Stomach (tissue), 4 donors: ENCODE data around the gene HTRA3.

Experiments used
- CTCF ChIP-seq, 7 experiments: fragments of 450-650 bp in 4 of 7; fragments of 200-600 bp in 3 of 7; sonication (generic) in 3 of 7; IDR thresholded peaks; one replicate each; pipeline ENCODE4 v1.5.1; 2016 to 2019; ENCODE audit warnings: antibody characterized with exemption in 7 of 7, control low read depth in 2 of 7, mild to moderate bottlenecking in 1 of 7
- EP300 ChIP-seq: sonication (generic); formaldehyde crosslinking; IDR thresholded peaks from one replicate; pipeline ENCODE4 v1.6.1; 2017; ENCODE audit warnings: antibody characterized with exemption
- POLR2AphosphoS5 ChIP-seq, 3 donors: sonication (generic); formaldehyde crosslinking; IDR thresholded peaks; one replicate each; pipeline ENCODE4 v1.6.1; 2016; ENCODE audit warnings: antibody characterized with exemption in 3 of 3

DNA sequence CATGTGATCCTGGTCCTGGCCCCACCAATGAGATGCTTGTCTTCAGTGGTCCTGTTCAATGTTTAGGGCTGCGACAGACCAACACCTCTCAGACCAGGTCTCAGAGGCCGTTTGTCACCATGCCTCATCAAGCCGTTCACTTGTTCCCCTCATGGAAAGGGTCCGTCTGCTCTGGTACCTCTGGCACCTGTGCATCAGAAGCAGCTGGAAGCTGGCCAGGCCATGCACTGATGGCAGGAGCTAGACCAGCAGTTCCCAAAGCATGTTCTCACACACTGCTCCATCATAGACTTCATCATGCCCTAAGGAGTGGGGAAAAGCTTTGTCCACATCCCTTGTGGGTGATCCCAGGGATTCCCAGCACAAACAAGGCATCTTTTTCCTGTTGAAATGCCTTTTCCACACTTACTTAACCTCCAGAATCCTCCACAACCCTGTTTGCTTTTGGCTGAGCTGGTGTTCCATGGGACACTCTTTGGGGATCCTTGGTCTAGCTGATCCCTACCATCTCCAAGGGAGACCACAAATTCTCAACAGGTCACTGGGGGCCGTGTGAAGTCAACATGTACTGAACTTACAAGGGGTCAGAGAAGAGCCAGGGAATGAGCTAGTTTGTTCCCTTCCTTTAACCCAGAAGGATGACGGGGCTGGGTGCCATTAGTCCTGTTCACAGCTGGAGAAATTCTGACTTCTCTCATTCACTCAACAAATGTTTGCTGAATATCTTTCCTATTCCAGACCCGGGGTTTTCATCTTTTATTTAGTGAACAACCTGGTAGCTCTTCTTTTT lies 48.7 kb upstream of the HTRA3 start:
- TF ChIP-seq EP300: no peak
- no peak for TF ChIP-seq CTCF (IDR thresholded peaks at IDR 0.05)
- no peak for TF ChIP-seq POLR2AphosphoS5 (IDR thresholded peaks at IDR 0.05)
